ENCODE data around the gene NLGN1. TPM values are rescaled to one million over a fixed set of nuclear protein-coding genes. Genes with fewer than 3 reads are reported as not detected.

NLGN1 gene
- total and polyA plus RNA-seq, 11 donors: 1.8 to 27.6 (median 15.5) TPM

DNA sequence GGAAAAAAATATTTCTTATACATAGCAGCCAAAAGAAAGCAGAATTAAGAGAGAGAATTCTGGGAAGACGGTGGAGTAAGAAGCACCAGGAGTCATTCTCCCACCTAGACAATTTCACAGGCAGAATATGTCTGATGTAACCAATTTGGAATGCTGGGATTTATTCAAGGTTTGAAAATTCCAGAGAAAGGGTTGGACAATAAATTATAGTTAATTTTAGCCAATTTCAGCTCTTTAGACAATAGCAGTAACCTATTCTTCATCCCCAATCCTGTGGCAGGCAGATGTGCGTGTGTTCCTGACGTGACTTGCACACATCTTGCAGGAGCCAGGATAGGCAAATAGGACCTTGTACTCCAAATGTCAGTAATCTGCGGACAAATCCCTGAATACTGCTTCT is 920.6 kb downstream of the NLGN1 start:
- TF ChIP-seq, protein P1, sequence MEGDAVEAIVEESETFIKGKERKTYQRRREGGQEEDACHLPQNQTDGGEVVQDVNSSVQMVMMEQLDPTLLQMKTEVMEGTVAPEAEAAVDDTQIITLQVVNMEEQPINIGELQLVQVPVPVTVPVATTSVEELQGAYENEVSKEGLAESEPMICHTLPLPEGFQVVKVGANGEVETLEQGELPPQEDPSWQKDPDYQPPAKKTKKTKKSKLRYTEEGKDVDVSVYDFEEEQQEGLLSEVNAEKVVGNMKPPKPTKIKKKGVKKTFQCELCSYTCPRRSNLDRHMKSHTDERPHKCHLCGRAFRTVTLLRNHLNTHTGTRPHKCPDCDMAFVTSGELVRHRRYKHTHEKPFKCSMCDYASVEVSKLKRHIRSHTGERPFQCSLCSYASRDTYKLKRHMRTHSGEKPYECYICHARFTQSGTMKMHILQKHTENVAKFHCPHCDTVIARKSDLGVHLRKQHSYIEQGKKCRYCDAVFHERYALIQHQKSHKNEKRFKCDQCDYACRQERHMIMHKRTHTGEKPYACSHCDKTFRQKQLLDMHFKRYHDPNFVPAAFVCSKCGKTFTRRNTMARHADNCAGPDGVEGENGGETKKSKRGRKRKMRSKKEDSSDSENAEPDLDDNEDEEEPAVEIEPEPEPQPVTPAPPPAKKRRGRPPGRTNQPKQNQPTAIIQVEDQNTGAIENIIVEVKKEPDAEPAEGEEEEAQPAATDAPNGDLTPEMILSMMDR (IDR thresholded peaks at IDR 0.05): no peak
- TF ChIP-seq POLR2A (IDR thresholded peaks at IDR 0.05): no peak
- ATAC-seq (no peak), DNase-seq (no peak)
- Histone ChIP-seq H3K4me1 (no peaks in the 10 kb centered on the region), H3K27ac (no peak overlapping the region), H3K4me3 (no peak overlapping the region), H3K27me3 (no peaks in the 10 kb centered on the region), H3K9me3 (peaks cover 0 to 25% (median 3%) of the 10 kb centered on the region in 12 donors), H3K36me3 (no peaks in the 10 kb centered on the region)
- intact Hi-C loops (cut with DNase I): no loop called here
- WGBS, 4 donors: 80 to 93% (median 85%) methylated on average over 4 of the region's 4 CpGs

DNA sequence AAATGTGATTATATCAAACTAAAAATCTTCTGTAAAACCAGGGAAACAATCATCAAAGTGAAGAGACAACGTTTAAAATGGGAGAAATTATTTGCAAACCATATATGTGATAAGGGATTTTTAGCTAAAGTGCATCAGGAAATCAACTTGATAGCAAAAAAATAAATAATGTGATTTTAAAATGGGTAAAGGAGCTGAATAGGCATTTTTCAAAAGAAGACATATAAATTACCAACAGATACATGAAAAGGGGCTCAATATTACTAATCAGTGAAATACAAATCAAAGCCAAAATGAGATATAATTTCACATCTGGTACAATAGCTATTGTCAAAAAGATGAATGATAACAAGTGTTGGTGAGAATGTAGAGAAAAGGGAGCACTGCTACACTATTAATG is 924.0 kb downstream of the NLGN1 start:
- Histone ChIP-seq H3K9me3 (peaks cover 0 to 25% (median 3%) of the 10 kb centered on the region in 12 donors), H3K27me3 (no peaks in the 10 kb centered on the region), H3K36me3 (no peaks in the 10 kb centered on the region), H3K4me3 (no peak overlapping the region), H3K27ac (no peak overlapping the region), H3K4me1 (no peaks in the 10 kb centered on the region)
- ATAC-seq: no peak
- 41 to 48% (median 44%) methylated on average over 1 of the region's 1 CpG for whole genome bisulfite sequencing, 4 donors
- DNase-seq: no peak
- TF ChIP-seq POLR2A (IDR thresholded peaks at IDR 0.05): no peak
- TF ChIP-seq, protein P1 (IDR thresholded peaks at IDR 0.05): no peak
- intact Hi-C loops (cut with DNase I): no loop called here

DNA sequence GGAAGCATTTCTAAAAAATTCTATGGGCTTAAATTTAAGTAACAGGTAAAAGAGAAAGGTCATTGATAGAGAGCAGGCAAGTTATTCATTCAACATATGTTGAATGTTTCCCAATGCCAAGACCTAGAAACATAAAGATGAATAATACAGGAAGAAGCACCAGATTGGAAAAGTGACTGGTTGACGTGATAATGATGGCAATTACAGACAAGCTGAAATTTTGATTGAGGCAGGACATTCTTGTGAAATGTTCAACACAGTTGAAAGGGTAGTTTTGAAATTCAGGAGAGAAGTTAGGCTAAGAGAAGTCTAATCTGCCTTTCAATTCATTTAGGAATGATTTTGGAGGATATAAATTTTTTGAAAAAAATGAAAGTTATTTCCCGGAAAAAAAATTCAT is 925.2 kb downstream of the NLGN1 start:
- intact Hi-C loops (cut with DNase I): no loop called here
- 70 to 75% (median 72%) methylated on average over 2 of the region's 2 CpGs for WGBS, 4 donors
- TF ChIP-seq, protein P1 (IDR thresholded peaks at IDR 0.05): no peak
- TF ChIP-seq POLR2A (IDR thresholded peaks at IDR 0.05): no peak
- Histone ChIP-seq H3K27me3 (no peaks in the 10 kb centered on the region), H3K4me1 (no peaks in the 10 kb centered on the region), H3K4me3 (no peak overlapping the region), H3K36me3 (no peaks in the 10 kb centered on the region), H3K27ac (no peak overlapping the region), H3K9me3 (peaks cover 0 to 25% (median 3%) of the 10 kb centered on the region in 12 donors)
- ATAC-seq (no peak), DNase-seq (no peak)

DNA sequence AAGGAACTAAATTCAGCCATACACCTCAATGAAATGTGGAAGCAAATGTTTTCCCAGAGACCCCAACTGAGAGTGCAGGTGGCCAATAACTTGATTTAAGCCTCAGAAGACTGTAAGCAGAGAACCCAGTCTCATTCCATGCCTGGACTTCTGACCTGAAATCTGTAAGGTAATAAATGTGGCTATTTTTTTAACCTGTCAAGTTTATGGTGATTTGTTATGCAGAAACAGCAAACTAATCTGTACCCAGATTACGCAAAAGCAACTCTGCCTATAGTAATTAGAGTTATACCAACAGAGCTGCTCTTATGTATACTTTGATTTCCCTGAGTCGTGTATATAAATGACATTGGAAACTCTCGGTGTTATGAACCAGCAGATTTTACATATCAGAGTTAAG is 927.6 kb downstream of the NLGN1 start:
- WGBS, 4 donors: 90 to 93% (median 92%) methylated on average over 3 of the region's 3 CpGs
- no peak overlapping the region for H3K4me3 ChIP-seq
- intact Hi-C loops (cut with DNase I): no loop called here
- peaks cover 0 to 1% (median 0%) of the 10 kb centered on the region in 12 donors for H3K4me1 ChIP-seq
- DNase-seq (no peak), ATAC-seq (no peak)
- no peaks in the 10 kb centered on the region for H3K27me3 ChIP-seq
- H3K36me3 ChIP-seq: no peaks in the 10 kb centered on the region
- peaks cover 0 to 14% (median 3%) of the 10 kb centered on the region in 12 donors for H3K9me3 ChIP-seq
- no peak overlapping the region for H3K27ac ChIP-seq
- no peak for TF ChIP-seq POLR2A (IDR thresholded peaks at IDR 0.05)
- TF ChIP-seq, protein P1 (IDR thresholded peaks at IDR 0.05): no peak

Measured in heart left ventricle (tissue), 16 donors.